Skeletal muscle tissue (tissue), 4 donors: ENCODE data around the gene SLIT3. TPM values are rescaled to one million over a fixed set of nuclear protein-coding genes. Genes with fewer than 3 reads are reported as not detected.

ENCODE experiments used
- H3K27ac ChIP-seq: one replicate; pipeline ENCODE4 v1.7.0; 2013; ENCODE audit warnings: mild to moderate bottlenecking, low read depth, low read length, inconsistent platforms
- H3K27me3 ChIP-seq, 3 donors: one replicate each; pipeline ENCODE4 v1.7.0; 2013; ENCODE audit warnings: low read length in 3 of 3; ENCODE audit not compliant: control insufficient read depth in 3 of 3, insufficient read depth in 3 of 3
- H3K36me3 ChIP-seq, 3 donors: one replicate each; pipeline ENCODE4 v1.7.0; 2013; ENCODE audit warnings: low read length in 3 of 3; ENCODE audit not compliant: control insufficient read depth in 3 of 3, insufficient read depth in 3 of 3
- H3K4me1 ChIP-seq, 3 donors: one replicate each; pipeline ENCODE4 v1.7.0; 2013; ENCODE audit warnings: low read length in 3 of 3, mild to moderate bottlenecking in 3 of 3; ENCODE audit not compliant: control insufficient read depth in 3 of 3, insufficient read depth in 3 of 3
- H3K4me3 ChIP-seq, 3 donors: one replicate each; pipeline ENCODE4 v1.7.0; 2013; ENCODE audit warnings: low read length in 3 of 3
- H3K9ac ChIP-seq, 3 donors: one replicate each; pipeline ENCODE4 v1.7.0; 2013; ENCODE audit warnings: low read length in 3 of 3, mild to moderate bottlenecking in 3 of 3, moderate library complexity in 2 of 3, low read depth in 1 of 3
- H3K9me3 ChIP-seq, 3 donors: one replicate each; pipeline ENCODE4 v1.7.0; 2013; ENCODE audit warnings: low read length in 3 of 3; ENCODE audit not compliant: control insufficient read depth in 3 of 3
- total RNA-seq: library from RNA; depleted of rRNA; stranded (reverse); fragments of >200 nt; gene quantifications from one replicate; pipeline ENCODE4 v1.2.3, GENCODE V29; 2014
- donor health status: Osteomylitis.

The SLIT3 gene
- total RNA-seq, 1 donor from 2014 or later: 7.8 TPM

DNA sequence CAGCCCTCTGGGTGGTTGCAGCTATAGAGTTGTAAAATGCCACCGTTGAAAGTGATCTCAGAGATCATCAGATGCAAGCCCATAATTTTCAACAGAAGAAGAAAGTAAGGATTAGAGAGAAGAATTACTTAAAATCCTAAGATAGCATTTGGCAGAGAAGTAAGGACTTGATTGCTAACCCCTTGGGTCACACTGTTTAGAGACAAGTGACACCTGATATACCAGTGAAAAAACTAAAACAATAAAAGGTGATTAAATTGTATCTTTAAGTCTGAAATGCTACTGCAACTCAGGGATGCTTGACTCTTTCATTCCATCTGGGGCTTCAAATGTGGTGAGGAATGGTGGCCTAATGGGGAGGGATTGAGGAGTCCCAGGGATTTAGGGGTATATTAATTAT lies 440.9 kb downstream of the SLIT3 start:
- Histone ChIP-seq H3K4me3 (no peak overlapping the region), H3K9ac (no peak overlapping the region), H3K36me3 (no peaks in the 10 kb centered on the region), H3K4me1 (no peaks in the 10 kb centered on the region), H3K9me3 (no peaks in the 10 kb centered on the region), H3K27ac (no peak overlapping the region), H3K27me3 (no peaks in the 10 kb centered on the region)

DNA sequence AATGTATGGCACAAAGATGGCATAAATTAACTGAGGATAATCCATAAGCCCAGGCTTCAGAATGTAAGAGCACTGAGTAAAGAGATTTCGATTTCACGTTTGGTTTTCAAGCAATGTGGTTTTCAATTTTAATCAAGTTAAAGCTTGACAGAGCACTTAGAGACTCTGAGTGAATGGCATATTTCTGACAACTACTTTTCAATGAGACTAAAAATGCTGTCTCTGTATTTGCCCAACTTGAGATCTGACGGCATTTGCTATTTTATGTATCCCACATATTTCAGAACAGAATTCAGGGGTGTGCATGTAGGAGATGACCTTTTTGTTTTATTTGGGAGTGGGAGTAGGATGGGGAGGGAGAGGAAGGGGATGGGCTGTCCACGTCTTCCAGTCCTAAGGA lies 441.5 kb downstream of the SLIT3 start:
- H3K4me3 ChIP-seq: no peak overlapping the region
- H3K36me3 ChIP-seq: no peaks in the 10 kb centered on the region
- H3K27me3 ChIP-seq: no peaks in the 10 kb centered on the region
- no peaks in the 10 kb centered on the region for H3K9me3 ChIP-seq
- H3K27ac ChIP-seq: no peak overlapping the region
- H3K9ac ChIP-seq: no peak overlapping the region
- H3K4me1 ChIP-seq: no peaks in the 10 kb centered on the region

DNA sequence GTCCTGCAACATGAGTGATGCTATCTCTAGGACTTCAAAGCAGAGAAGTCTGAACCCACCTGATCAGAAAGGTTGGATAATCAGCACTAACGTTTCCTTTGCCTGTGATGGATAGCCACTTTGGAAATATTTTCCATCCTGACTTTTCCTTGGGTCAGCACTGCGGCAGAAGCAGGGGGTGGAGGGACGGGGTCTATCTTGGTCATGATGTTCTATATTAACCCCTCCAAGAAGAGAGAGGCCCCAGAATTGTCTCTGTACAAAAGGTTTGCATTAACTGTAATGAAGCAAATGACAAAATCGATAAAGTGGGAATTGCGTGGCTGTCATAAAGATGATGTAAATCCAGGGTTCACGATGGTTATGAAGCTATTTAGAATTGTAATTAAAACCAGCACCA lies 441.9 kb downstream of the SLIT3 start:
- Histone ChIP-seq H3K27me3 (no peaks in the 10 kb centered on the region), H3K36me3 (no peaks in the 10 kb centered on the region), H3K9me3 (no peaks in the 10 kb centered on the region), H3K4me1 (no peaks in the 10 kb centered on the region), H3K9ac (no peak overlapping the region), H3K4me3 (no peak overlapping the region), H3K27ac (no peak overlapping the region)

DNA sequence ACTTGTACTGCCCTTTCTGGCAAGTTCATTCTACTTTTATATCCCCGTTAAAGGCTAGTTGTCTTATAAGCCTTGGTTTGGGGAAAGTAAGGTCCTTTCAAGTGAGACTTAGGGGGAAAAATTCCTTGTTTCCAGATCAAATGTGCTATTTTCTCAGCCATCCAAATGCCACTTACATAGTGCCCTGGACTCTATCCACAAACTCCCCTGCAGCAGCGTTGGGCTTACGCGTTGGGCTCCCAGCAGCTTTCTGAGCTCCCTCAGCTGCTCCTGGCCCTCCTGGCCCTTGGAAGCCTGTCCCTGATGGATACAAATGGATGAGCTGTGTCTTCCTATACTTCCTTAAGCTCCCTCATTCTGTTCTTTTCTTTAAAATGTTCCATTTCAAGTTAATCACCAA lies 442.6 kb downstream of the SLIT3 start:
- Histone ChIP-seq H3K27ac (no peak overlapping the region), H3K36me3 (no peaks in the 10 kb centered on the region), H3K27me3 (no peaks in the 10 kb centered on the region), H3K9ac (no peak overlapping the region), H3K4me3 (no peak overlapping the region), H3K9me3 (no peaks in the 10 kb centered on the region), H3K4me1 (no peaks in the 10 kb centered on the region)

DNA sequence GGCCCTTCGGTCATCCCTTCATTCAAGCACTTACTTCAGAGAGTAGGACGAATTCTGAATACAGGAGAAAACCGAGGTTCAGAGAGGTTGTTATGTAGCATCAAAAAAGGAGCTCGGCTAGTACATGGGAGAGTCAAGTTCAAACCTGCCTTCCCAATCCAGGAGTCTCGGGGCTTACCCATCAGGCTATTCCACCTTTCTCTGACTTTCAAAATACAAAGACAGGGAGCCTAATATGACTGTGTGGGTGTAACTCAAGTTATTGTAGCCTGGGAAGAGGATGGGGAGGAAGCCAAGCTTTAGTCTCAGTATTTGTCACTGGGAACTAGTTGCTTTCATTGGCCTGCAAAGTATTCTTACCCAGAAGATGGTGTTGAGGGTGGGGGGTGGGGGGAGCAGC lies 447.0 kb downstream of the SLIT3 start:
- H3K27me3 ChIP-seq: peaks cover 0 to 4% (median 0%) of the 10 kb centered on the region in 3 donors
- no peaks in the 10 kb centered on the region for H3K4me1 ChIP-seq
- H3K9me3 ChIP-seq: no peaks in the 10 kb centered on the region
- H3K4me3 ChIP-seq: no peak overlapping the region
- H3K27ac ChIP-seq: no peak overlapping the region
- H3K36me3 ChIP-seq: no peaks in the 10 kb centered on the region
- H3K9ac ChIP-seq: no peak overlapping the region

DNA sequence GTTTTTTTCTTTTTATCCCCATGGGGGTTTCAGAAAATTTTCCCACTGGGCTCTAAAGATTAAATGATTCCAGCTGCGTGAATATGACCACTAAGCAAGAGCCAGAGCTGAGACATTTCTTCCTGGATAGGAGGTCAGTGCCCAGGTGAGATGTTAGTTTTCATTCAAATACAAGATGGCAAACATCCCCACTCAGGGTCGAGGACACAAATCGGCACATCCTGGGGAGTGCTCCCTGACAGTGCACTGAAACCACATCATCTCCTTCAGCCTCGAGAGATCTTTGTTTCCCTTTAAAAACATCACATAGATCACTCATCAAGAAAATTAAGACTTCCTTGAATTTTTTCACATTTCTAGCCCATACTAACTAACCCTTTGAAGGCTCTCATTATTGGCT lies 448.6 kb downstream of the SLIT3 start:
- Histone ChIP-seq H3K9me3 (no peaks in the 10 kb centered on the region), H3K27me3 (peaks cover 0 to 11% (median 0%) of the 10 kb centered on the region in 3 donors), H3K36me3 (no peaks in the 10 kb centered on the region), H3K27ac (no peak overlapping the region), H3K9ac (no peak overlapping the region), H3K4me3 (no peak overlapping the region), H3K4me1 (no peaks in the 10 kb centered on the region)

DNA sequence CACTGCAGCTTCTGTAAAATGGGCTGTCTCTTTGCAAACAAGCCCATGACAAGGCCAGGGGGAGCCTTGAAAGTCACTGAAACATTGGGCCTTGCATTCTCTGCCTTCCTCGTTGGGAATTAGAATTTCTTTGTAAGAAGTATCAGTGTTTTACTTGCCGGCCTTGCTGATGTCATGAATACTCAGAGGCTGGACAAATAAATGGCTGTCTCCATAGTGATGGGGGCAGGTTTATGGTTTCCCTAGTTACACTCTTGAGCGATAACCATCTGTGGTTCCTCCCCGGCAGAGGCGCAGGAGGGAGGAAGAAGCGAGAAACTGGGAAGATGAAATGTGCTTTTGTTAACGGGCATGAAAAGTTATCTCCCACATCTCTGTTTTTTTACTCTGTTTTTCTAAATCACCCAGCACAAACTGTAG lies 449.0 kb downstream of the SLIT3 start:
- Histone ChIP-seq H3K9me3 (no peaks in the 10 kb centered on the region), H3K9ac (no peak overlapping the region), H3K36me3 (no peaks in the 10 kb centered on the region), H3K4me3 (no peak overlapping the region), H3K27ac (no peak overlapping the region), H3K27me3 (peaks cover 0 to 11% (median 0%) of the 10 kb centered on the region in 3 donors), H3K4me1 (no peaks in the 10 kb centered on the region)

DNA sequence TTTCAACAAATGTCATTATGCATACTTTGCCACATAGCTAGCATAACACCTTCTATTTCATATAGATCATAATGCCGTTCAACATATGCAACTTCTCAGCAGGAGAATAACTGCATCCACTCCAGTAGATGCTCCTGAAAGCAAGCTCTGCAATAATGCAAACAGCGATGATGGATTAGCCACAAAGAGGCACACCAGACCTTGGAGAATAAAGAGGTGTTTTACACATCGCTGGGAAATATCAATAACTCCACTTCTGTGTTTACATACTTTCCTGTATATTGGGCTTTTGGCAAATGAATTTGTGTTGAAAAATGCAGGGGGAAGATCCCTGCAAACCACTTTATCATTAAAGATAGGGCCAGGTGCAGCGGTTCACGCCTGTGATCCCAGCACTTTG lies 450.3 kb downstream of the SLIT3 start:
- H3K9me3 ChIP-seq: no peaks in the 10 kb centered on the region
- H3K27ac ChIP-seq: no peak overlapping the region
- no peak overlapping the region for H3K9ac ChIP-seq
- H3K4me1 ChIP-seq: no peaks in the 10 kb centered on the region
- H3K27me3 ChIP-seq: peaks cover 0 to 11% (median 2%) of the 10 kb centered on the region in 3 donors
- H3K36me3 ChIP-seq: no peaks in the 10 kb centered on the region
- no peak overlapping the region for H3K4me3 ChIP-seq

DNA sequence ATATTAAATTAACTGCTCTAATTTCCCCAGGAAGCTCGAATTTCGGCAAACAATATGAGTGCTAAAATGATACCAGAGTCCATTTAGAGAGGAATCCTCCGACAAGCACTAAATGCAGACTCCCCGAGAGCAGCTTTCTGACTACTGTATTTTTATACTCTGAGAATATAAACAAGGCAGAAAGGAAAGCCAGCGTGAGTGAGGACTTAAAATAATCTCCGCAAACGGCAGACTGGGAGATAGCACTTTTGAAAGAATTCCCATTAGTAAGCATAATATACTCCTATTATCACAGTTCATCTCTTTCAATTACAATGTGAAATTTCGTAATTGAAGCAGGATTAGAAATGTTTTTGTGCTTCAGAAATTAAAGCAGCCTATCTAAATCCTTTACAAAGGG lies 452.4 kb downstream of the SLIT3 start:
- no peak overlapping the region for H3K27ac ChIP-seq
- no peak overlapping the region for H3K9ac ChIP-seq
- peaks cover 0 to 6% (median 4%) of the 10 kb centered on the region in 3 donors for H3K4me1 ChIP-seq
- H3K27me3 ChIP-seq: peaks cover 0 to 21% (median 4%) of the 10 kb centered on the region in 3 donors
- H3K9me3 ChIP-seq: no peaks in the 10 kb centered on the region
- no peaks in the 10 kb centered on the region for H3K36me3 ChIP-seq
- no peak overlapping the region for H3K4me3 ChIP-seq

DNA sequence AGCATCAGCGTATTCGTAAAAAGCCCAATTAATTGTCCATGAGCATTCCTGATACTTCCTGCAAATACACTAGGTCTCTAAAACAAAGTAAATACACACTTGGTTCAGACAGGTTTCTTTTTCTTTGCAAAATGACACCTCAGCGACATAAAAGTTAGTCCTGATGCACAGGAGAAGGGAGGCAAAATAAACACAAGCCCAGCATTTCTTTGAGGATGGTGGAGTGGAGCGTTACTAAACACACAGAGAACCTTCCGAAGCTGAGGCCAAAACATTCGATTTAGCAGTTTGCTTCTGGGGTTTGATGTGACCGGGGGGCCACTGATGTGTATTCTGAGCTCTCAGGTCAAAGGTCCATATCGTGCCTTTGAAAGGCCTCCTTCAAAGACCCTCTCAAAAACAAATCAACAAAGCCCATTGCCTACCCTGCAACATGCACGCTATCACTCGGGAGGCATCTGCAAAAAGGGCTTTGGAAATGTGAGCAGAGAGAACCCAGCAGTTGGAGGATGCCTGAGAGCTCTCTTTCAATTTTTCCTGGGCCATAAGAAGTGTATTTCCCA lies 453.3 kb downstream of the SLIT3 start:
- no peak overlapping the region for H3K27ac ChIP-seq
- H3K27me3 ChIP-seq: peaks cover 0 to 23% (median 4%) of the 10 kb centered on the region in 3 donors
- H3K4me1 ChIP-seq: peaks cover 2 to 14% (median 10%) of the 10 kb centered on the region in 3 donors
- H3K36me3 ChIP-seq: no peaks in the 10 kb centered on the region
- no peak overlapping the region for H3K4me3 ChIP-seq
- no peak overlapping the region for H3K9ac ChIP-seq
- no peaks in the 10 kb centered on the region for H3K9me3 ChIP-seq
